GM12865 (cell line): ENCODE measurements around the gene CBX4.

ENCODE experiments used
- DNase-seq: peaks from one replicate; pipeline ENCODE4 v3.0.0; 2010; ENCODE audit warnings: low read depth
- H3K4me3 ChIP-seq: 2 replicates; pipeline ENCODE4 v1.5.1; 2011; ENCODE audit warnings: mild to moderate bottlenecking, low read depth, low read length, control low read depth
- TF ChIP-seq, protein P1 (sequence below): IDR thresholded peaks from 2 replicates; pipeline ENCODE4 v1.5.1; 2011; ENCODE audit warnings: low read length, control low read depth, low read depth, inconsistent platforms; ENCODE audit not compliant: insufficient read depth; ENCODE audit errors: missing control alignments

The CBX4 gene

DNA sequence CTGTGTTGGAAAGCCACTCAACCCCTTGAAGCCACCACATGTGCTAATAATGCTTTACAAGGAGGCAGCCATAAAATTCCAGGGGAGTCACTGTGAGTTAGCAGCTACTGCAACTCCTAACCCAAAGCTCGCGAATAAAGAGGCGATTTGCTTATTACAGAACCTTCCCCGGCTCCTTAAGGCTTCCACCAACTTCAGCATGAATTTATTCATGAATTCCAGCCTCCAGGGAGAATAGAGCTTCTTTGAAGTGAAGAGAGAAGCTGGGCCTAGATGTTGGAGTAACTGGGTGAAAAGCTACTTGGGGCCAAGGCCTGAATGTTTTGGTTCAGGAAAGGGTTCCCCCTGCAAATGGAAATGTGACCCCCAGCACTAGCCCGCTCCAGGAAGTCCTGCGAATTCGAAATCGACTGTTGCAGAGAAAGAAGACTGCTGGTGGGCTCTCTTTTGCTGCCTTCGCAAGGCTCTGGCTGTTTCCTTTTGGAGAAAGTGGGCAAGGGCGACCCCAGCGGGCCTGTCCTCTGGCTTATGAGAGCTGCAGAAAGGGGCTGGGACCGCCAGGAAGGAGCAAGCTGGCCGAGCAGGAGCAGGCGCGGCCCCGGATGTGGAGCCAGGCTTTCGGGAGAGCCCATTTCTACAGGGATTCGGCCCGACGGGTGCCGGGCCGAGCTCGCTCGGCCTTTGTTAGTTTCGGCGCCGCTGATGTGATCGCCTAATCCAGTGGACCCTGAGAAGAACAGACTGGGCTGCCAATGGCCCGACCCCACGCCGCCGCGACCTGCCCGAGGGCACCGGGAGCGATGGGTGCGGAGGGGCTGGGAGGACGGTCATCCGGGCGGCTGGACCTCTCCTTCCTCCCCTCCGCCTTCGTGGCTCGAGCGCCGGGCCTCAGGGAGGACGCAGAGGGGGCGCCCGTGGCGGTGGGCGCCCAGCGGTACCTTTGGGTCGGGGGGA lies 50.0 kb downstream of the CBX4 start:
- no peak for DNase-seq
- no peak overlapping the region for H3K4me3 ChIP-seq
- TF ChIP-seq, protein P1, sequence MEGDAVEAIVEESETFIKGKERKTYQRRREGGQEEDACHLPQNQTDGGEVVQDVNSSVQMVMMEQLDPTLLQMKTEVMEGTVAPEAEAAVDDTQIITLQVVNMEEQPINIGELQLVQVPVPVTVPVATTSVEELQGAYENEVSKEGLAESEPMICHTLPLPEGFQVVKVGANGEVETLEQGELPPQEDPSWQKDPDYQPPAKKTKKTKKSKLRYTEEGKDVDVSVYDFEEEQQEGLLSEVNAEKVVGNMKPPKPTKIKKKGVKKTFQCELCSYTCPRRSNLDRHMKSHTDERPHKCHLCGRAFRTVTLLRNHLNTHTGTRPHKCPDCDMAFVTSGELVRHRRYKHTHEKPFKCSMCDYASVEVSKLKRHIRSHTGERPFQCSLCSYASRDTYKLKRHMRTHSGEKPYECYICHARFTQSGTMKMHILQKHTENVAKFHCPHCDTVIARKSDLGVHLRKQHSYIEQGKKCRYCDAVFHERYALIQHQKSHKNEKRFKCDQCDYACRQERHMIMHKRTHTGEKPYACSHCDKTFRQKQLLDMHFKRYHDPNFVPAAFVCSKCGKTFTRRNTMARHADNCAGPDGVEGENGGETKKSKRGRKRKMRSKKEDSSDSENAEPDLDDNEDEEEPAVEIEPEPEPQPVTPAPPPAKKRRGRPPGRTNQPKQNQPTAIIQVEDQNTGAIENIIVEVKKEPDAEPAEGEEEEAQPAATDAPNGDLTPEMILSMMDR: no peak

DNA sequence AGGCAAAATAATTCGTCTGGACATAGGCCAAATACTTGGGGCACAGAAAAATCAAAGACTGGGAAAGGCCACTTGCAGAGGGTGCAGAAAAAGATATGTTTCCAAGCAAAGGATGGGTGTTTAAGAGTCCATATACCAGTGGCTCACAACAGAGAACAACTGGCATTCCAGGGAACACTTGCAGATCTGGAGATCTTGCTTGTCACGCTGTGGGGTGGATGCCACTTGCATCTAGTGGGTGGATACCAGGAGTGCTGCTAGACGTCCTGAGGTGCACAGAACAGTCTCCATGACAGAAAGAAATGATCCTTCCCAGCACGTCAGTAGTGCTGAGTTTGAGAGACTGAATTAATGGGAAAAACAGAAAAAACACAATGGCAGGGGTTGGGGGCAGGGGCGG lies 50.8 kb downstream of the CBX4 start:
- H3K4me3 ChIP-seq: no peak overlapping the region
- TF ChIP-seq, protein P1: no peak
- DNase-seq: no peak

DNA sequence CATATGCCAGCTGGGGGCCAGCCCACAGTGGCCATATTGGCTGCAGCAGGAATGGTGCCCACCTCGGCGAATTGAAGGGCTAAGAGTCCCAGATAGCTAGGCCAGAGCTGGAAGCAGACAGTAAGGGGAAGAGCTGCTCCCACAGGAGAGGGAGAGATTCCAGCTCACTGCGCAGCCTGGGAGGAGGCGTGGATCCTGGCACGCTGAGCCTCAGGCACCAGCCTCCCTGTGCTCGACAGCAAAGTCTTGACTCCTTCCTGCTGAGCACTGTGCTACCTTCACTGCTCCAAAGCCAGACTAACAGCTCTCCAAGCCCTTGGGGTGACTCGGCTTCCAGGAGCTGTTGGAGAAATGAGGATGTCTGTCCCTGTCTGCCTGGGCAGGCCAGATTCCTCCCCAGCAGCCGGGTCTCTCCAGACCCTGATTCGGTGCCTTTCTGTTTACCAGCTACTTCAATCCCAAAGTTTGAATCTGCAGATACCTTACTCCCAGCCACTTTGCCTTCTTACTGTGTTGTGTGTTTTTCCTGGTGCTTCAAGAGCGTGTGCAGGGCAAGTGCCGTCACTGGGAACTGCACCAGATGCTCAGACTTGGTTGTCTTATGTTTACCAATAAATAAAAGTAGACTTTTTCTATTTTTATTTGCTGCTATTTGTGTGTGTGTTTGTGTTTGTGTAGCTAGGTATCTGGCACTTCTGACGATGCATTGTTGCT lies 52.2 kb downstream of the CBX4 start:
- H3K4me3 ChIP-seq: no peak overlapping the region
- DNase-seq: no peak
- TF ChIP-seq, protein P1: no peak

DNA sequence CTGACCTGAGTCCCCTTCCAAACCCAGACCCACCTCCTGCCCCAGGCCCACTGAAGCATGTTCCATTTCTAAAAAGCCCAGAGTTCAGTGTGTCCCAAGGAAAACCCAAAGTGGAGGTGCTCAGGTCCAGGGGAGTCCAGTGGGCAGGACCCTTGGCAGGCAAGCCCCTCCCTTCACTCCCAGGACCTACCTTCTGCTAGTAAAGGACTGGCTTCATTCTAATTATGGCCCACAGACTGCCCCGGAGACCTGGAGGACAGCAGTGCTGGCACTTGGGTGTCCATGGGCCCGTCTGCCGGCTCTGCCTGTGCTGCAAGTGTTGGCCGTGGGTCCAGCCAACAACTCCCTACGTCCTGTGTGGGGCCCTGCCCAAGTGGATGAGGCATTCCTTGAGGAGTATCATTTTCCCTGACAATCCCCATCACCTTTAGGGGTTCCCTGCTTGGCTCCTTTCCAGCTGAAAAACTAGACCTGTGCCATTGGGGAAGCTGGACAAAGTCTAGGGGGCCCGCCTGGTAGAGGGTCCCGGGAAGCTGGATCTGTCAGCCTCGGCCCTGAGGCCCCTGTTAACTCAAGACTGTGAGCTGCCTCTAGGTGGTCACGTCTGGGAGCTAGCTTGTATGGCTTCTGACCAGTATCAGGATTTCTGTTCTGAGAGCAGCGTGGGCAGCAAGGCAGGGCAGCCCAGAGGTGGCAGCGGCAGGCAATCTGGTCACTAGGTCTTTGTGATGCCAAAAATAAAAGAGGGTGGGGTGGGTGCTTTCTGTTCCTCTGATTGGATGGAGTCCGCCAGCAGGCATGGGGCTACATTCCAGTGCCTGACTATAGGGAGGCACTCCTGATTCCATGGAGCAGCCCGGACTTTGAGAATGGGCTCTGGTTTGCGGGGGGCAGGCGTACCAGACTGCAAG lies 53.1 kb downstream of the CBX4 start:
- TF ChIP-seq, protein P1: no peak
- DNase-seq: no peak

DNA sequence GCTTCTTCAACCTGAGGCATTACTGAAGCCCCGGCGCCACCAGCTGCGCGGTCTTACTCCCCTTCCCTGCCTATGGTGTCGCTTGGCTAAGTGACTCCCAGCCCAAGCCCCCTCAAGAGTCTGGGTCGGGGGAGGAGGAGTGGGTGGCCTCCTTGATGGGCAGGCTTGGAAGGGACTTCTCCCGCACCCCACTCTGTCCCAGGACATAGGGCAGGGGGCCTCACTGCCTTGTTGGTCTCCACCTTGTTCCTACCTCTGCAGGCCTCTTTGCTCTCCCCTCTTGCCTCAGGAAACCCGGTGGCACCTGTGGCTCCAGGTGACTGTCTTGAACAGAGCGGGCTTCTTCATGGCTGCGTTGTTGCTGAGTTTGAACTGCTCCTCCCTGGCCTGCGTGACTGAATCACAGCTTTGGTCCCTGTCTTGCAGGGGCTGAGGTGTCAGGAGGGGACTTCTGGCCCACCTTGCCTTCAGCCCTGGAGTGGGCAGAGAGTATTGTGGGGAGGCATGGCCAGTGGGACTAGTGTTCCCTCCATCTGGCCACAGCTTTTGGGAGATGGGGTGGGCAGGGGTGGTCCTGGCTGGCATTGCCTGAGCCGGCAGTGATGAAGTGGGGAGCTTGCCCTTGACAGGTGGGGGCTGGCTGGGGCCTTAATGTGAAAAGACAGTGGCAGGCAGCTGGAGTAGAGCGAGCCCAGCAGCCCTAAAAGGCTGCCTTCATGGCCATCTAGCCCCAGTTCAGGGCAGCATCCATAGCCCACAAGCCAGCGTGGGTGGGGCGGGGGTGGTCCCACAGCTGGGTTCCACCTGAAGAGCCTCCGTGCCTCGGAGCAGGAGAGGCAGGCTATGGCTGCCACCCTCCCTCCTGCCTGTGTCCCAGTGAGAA lies 54.0 kb downstream of the CBX4 start:
- DNase-seq: no peak
- no peak overlapping the region for H3K4me3 ChIP-seq
- TF ChIP-seq, protein P1: no peak

More for the DNA sequence above, 53.1 kb downstream of the CBX4 start:
- H3K4me3 ChIP-seq: no peak overlapping the region
